Stimulated activated naive B cell treated with anti-CD40 and anti-IgM and Interleukin-4, amounts not matched to agents 10 μg/mL and 1 μg/mL and 100 μg/mL, for 72 hours (primary cell): ENCODE results near the gene GGNBP2.
A peak's percentile ranks its signal among the peaks of the same experiment; 100 is the strongest.
"Not testable (repeated sequence)": the region's sequence is repeated elsewhere in the genome, so short reads cannot be mapped to it uniquely, and the experiment has no call there.

Source experiments
- ATAC-seq, 2 donors: fragments of 150-1000 bp; cut with Tn5 transposase; replicated peaks; 2 replicates each; pipeline ENCODE4 v1.10.0; 2021; ENCODE audit warnings: moderate library complexity in 1 of 2
- DNase-seq: peaks from one replicate; pipeline ENCODE4 v3.0.0; 2021
- H3K27ac Mint-ChIP-seq: one replicate; pipeline ENCODE4 v1.8.0; 2022; ENCODE audit warnings: mild to moderate bottlenecking, mixed read lengths
- H3K27me3 Mint-ChIP-seq, 2 donors: one replicate each; pipeline ENCODE4 v1.8.0; 2022; ENCODE audit warnings: mixed read lengths in 2 of 2
- H3K36me3 Mint-ChIP-seq, 2 donors: one replicate each; pipeline ENCODE4 v1.8.0; 2022; ENCODE audit warnings: mixed read lengths in 2 of 2, mild to moderate bottlenecking in 1 of 2
- H3K4me1 Mint-ChIP-seq, 2 donors: one replicate each; pipeline ENCODE4 v1.8.0; 2022; ENCODE audit warnings: mixed read lengths in 2 of 2, mild to moderate bottlenecking in 1 of 2
- H3K4me3 Mint-ChIP-seq, 2 donors: one replicate each; pipeline ENCODE4 v1.8.0; 2022; ENCODE audit warnings: mild to moderate bottlenecking in 2 of 2, mixed read lengths in 2 of 2, moderate library complexity in 1 of 2
- H3K9me3 Mint-ChIP-seq, 2 donors: one replicate each; pipeline ENCODE4 v1.8.0; 2022; ENCODE audit warnings: mixed read lengths in 2 of 2, mild to moderate bottlenecking in 1 of 2

The GGNBP2 gene

DNA sequence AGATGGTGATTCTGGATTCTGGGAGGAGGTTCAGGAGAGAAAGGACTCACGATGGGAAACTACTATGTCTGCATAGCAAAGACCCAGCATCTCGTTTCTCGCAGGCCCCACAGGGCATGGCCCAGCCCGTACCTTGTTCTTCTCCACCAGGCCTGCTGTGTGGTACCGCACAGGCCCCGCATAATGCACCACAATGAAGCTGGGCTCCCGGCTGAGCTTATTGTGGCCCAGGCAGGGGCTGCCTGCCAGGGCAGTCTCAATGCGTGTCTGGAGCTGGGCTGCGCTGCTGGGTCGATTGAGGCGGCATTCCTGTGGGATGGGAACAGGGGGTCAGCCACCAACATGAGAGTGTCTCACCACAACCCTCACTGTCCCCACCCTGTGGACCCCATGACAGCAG lies 37.9 kb upstream of the GGNBP2 start:
- DNase-seq (no peak), ATAC-seq (no peak)
- Mint-ChIP-seq H3K27ac (no peak overlapping the region), H3K4me3 (no peak overlapping the region), H3K36me3 (peaks cover 66 to 89% of the 10 kb centered on the region in 2 donors), H3K9me3 (no peaks in the 10 kb centered on the region), H3K4me1 (peaks cover 0 to 2% of the 10 kb centered on the region in 2 donors), H3K27me3 (no peaks in the 10 kb centered on the region)

DNA sequence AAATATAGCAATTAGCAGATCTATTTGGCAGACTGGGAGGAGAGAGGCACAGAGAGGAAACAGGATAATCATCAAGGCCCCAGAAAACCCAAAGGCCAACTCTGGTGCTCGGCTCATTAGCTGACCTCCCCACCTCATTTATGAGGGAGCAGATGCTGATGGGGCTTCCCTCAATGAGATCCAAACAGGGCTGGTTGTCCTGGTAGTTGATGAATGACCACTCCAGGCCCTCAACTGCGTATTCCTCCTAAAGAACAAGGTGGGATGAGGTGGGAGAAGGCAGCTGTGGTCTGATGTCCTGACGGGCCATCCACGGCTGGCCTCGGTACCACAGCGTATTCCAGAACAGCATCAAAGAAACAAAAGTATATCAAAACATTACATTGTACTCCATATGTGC lies 37.5 kb upstream of the GGNBP2 start:
- peaks cover 66 to 91% of the 10 kb centered on the region in 2 donors for H3K36me3 Mint-ChIP-seq

DNA sequence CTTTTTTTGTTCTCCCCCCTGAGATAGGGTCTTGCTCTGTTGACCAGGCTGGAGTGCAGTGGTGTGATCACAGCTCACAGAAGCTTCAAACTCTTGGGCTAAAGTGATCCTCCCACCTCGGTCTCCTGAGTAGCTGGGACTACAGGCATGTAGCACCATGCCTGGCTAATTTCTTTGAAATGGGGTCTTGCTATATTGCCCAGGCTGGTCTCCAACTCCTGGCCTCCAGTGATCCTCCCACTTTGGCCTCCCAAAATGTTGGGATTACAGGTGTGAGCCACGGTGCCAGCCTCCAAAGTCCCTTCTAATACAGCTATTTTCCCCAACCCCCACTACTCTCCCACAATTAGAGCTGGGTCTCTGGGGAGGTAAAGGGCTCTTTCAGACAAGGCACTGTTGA lies 36.3 kb upstream of the GGNBP2 start:
- not testable (repeated sequence) for H3K27me3 Mint-ChIP-seq, H3K9me3 Mint-ChIP-seq, H3K27ac Mint-ChIP-seq, ATAC-seq, DNase-seq, H3K4me1 Mint-ChIP-seq, H3K4me3 Mint-ChIP-seq
- peaks cover 68 to 93% of the 10 kb centered on the region in 2 donors for H3K36me3 Mint-ChIP-seq

More for the DNA sequence above, 37.5 kb upstream of the GGNBP2 start:
- H3K27ac Mint-ChIP-seq = no peak overlapping the region
- H3K27me3 Mint-ChIP-seq = no peaks in the 10 kb centered on the region
- peaks cover 0 to 2% of the 10 kb centered on the region in 2 donors for H3K4me1 Mint-ChIP-seq
- DNase-seq (no peak), ATAC-seq (no peak)
- no peak overlapping the region for H3K4me3 Mint-ChIP-seq
- no peaks in the 10 kb centered on the region for H3K9me3 Mint-ChIP-seq

DNA sequence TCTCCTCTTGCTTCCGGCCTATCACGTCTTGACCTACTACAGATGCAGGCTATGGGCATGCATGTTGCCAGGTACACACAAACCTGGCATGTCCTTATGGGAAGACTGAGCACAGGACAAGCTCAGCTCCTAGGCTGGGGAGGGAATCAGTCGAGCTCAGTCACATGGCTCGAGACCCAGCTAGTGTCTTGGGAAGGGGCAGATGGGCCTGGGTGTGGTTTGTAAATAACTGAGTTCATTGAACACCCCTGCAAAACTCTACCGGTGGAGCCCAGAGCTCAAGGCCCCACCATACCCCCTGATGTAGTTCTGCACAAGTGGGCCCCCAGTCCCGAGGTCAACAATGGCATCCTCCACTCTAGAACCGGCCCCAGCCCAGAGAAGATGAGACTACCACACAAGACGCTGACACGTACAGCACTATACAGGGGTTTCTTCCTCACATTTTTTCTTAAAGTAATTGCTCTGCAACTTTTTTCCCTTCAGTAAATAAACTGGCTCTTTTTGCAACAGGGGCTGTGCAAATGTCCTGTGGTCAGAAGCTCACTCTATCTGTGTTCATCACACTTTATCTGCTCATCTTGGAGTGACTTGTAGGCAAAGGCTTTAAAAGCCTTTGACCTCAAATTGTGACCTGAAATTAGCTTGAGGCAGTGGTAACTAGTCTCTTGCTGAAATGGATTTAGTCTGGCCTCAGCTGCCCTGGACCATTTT lies 35.3 kb upstream of the GGNBP2 start:
- Mint-ChIP-seq H3K4me3 (no peak overlapping the region), H3K9me3 (no peaks in the 10 kb centered on the region), H3K36me3 (peaks cover 62 to 92% of the 10 kb centered on the region in 2 donors), H3K4me1 (peaks cover 0 to 2% of the 10 kb centered on the region in 2 donors), H3K27ac (no peak overlapping the region), H3K27me3 (no peaks in the 10 kb centered on the region)
- DNase-seq (no peak), ATAC-seq (no peak)

- peaks cover 0 to 3% of the 10 kb centered on the region in 2 donors for H3K4me1 Mint-ChIP-seq
- H3K4me3 Mint-ChIP-seq = no peak overlapping the region
- no peaks in the 10 kb centered on the region for H3K27me3 Mint-ChIP-seq
- H3K9me3 Mint-ChIP-seq = no peaks in the 10 kb centered on the region
- peaks cover 66 to 96% of the 10 kb centered on the region in 2 donors for H3K36me3 Mint-ChIP-seq
- no peak for DNase-seq
- no peak overlapping the region for H3K27ac Mint-ChIP-seq
- ATAC-seq = no peak
Measured at GRCh38 chr17:36510636-36511035, 34.1 kb upstream of the GGNBP2 start.

DNA sequence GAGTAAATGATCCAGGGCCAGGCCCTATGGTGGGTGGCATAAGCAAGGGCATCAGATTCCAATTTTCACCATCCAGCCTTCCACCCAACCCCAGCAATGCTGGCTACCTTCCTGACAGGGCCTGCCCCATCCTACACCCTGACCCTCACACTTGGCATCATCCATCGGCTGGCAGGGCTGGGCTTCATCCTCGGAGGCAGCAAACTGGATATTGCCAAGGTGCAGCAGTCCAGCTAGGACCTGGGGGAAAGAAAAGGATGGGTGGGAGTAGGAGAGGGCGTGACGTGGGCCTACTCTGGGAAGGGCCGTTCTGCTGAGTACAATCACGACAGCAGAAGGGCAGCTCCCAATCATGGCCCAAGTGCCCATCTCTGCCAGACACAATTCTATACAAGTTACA lies 33.5 kb upstream of the GGNBP2 start:
- ATAC-seq = no peak
- H3K27ac Mint-ChIP-seq = no peak overlapping the region
- peaks cover 0 to 3% of the 10 kb centered on the region in 2 donors for H3K4me1 Mint-ChIP-seq
- H3K9me3 Mint-ChIP-seq = no peaks in the 10 kb centered on the region
- H3K4me3 Mint-ChIP-seq = no peak overlapping the region
- H3K27me3 Mint-ChIP-seq = no peaks in the 10 kb centered on the region
- DNase-seq = no peak
- H3K36me3 Mint-ChIP-seq = peaks cover 66 to 95% of the 10 kb centered on the region in 2 donors

- ATAC-seq (no peak), DNase-seq (no peak)
- Mint-ChIP-seq H3K9me3 (no peaks in the 10 kb centered on the region), H3K27ac (peak overlapping the region; percentile 42), H3K4me1 (peaks cover 0 to 3% of the 10 kb centered on the region in 2 donors), H3K36me3 (peaks cover 54 to 91% of the 10 kb centered on the region in 2 donors), H3K4me3 (no peak overlapping the region), H3K27me3 (no peaks in the 10 kb centered on the region)
Measured at GRCh38 chr17:36512641-36513040, 32.1 kb upstream of the GGNBP2 start.

GRCh38 chr17:36514856-36515255 lies 29.9 kb upstream of the GGNBP2 start:
- Mint-ChIP-seq H3K27me3 (no peaks in the 10 kb centered on the region), H3K9me3 (no peaks in the 10 kb centered on the region), H3K4me3 (no peak overlapping the region), H3K4me1 (peaks cover 6 to 14% of the 10 kb centered on the region in 2 donors), H3K27ac (no peak overlapping the region), H3K36me3 (peaks cover 49 to 82% of the 10 kb centered on the region in 2 donors)
- no peak for DNase-seq
- ATAC-seq = no peak

GRCh38 chr17:36515837-36516236 lies 28.9 kb upstream of the GGNBP2 start:
- no peaks in the 10 kb centered on the region for H3K9me3 Mint-ChIP-seq
- peaks cover 7 to 16% of the 10 kb centered on the region in 2 donors for H3K4me1 Mint-ChIP-seq
- peaks cover 50 to 82% of the 10 kb centered on the region in 2 donors for H3K36me3 Mint-ChIP-seq
- no peak for ATAC-seq
- no peak overlapping the region for H3K27ac Mint-ChIP-seq
- DNase-seq = no peak
- no peaks in the 10 kb centered on the region for H3K27me3 Mint-ChIP-seq
- no peak overlapping the region for H3K4me3 Mint-ChIP-seq

DNA sequence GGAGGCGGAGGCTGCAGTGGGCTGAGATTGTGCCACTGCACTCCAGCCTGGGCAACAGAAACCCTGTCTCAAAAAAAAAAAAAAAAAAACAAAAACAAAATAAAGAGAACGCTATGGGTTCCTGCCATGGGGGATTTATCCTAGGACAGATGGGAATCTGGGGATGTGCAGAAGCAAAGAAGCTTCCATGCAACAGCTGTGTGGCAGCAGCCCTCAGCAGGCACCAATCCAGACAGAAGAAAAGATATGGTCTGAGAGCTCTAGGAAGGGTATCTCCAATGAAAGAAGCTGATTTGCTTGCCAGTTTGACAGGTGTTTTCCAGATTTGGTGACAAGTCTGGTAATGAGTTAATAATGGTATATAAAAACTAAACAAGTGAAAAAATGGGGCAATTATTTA lies 21.6 kb upstream of the GGNBP2 start:
- H3K4me1 Mint-ChIP-seq = peaks cover 17 to 21% of the 10 kb centered on the region in 2 donors
- ATAC-seq (no peak), DNase-seq (no peak)
- no peaks in the 10 kb centered on the region for H3K27me3 Mint-ChIP-seq
- no peak overlapping the region for H3K27ac Mint-ChIP-seq
- H3K36me3 Mint-ChIP-seq = peaks cover 48 to 68% of the 10 kb centered on the region in 2 donors
- no peaks in the 10 kb centered on the region for H3K9me3 Mint-ChIP-seq
- H3K4me3 Mint-ChIP-seq = no peak overlapping the region

- Mint-ChIP-seq H3K4me3 (no peak overlapping the region), H3K36me3 (peaks cover 47 to 67% of the 10 kb centered on the region in 2 donors), H3K27ac (no peak overlapping the region), H3K4me1 (peaks cover 16 to 17% of the 10 kb centered on the region in 2 donors), H3K27me3 (no peaks in the 10 kb centered on the region), H3K9me3 (no peaks in the 10 kb centered on the region)
- DNase-seq (no peak), ATAC-seq (peak in 1 of 2 donors; percentile 36)
Measured at GRCh38 chr17:36524428-36524876, 20.3 kb upstream of the GGNBP2 start.

DNA sequence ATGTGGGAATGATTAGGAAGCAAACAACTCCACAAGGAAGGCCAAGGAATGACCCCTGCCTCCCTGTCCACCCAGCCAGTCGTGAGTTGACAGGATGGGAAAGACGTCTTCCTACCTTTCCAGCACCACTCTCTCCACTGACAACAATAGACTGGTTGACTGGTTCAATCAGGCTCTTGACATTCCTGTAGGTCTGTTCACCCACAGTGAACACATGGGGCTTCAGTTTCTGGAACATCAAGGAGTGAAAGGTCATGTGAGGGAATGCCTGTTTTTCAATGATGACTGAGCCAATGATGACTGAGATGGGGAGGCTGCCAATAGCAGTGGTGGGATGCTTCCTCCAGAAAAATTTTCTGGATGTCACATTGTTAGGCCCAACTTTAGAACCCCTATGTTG lies 19.6 kb upstream of the GGNBP2 start:
- peaks cover 44 to 63% of the 10 kb centered on the region in 2 donors for H3K36me3 Mint-ChIP-seq
- H3K27ac Mint-ChIP-seq = no peak overlapping the region
- no peak for ATAC-seq
- H3K9me3 Mint-ChIP-seq = no peaks in the 10 kb centered on the region
- H3K4me1 Mint-ChIP-seq = peaks cover 11 to 14% of the 10 kb centered on the region in 2 donors
- H3K27me3 Mint-ChIP-seq = no peaks in the 10 kb centered on the region
- no peak for DNase-seq
- no peak overlapping the region for H3K4me3 Mint-ChIP-seq

DNA sequence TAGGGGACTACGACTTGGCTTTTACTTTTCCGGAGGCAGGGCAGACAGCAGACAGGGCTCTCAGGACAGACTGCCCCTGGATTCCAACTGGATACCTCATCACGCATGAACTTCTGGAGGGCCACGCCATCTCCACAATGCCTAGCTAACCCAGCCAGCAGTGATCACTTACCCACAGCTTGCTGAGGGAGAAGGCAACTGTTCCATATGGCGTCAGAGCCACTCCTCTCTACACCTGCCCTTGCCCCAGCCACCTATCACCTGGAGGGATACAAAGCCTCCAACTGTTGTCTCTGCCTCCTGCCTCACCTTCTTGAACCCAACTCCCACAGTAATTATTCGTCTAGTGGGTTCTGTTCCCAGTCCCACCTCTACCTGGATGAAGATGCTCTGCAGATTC lies 18.8 kb upstream of the GGNBP2 start:
- Mint-ChIP-seq H3K27me3 (no peaks in the 10 kb centered on the region), H3K36me3 (peaks cover 38 to 56% of the 10 kb centered on the region in 2 donors), H3K4me3 (no peak overlapping the region), H3K9me3 (no peaks in the 10 kb centered on the region), H3K27ac (no peak overlapping the region), H3K4me1 (peaks cover 11 to 14% of the 10 kb centered on the region in 2 donors)
- DNase-seq (no peak), ATAC-seq (no peak)

DNA sequence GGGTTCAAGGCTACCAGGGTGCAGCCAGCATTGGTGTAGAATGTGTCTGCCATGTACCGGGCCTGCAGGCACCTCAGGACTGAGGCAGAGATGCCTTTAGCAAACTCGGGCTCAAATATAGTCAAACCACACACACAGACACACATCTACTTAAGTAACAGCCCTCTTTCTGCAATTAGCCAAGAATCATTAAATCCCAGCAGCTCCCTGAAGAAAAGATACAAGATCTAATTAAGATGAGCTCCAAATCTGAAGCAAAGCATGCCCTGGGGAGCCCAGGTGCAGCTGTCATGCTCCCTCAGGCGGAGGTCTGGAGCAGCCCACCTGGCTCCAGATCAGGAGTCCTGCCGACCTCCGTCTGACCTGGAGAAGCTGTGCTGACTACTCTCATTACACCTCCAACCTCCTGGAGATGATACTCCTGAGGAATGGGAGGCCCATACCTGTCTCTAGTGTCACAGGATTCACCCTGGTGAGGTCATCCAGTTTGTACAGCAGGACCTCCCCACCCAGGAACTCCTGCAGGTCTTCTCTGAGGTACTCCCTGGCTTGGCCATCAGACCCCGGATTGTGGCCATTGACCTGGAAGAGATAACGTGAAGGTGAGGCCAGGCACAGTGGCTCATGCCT lies 17.0 kb upstream of the GGNBP2 start:
- ATAC-seq (no peak), DNase-seq (no peak)
- H3K4me3 Mint-ChIP-seq = no peak overlapping the region
- H3K36me3 Mint-ChIP-seq = peaks cover 46 to 59% of the 10 kb centered on the region in 2 donors
- no peaks in the 10 kb centered on the region for H3K9me3 Mint-ChIP-seq
- peaks cover 20% of the 10 kb centered on the region in 2 donors for H3K4me1 Mint-ChIP-seq
- no peaks in the 10 kb centered on the region for H3K27me3 Mint-ChIP-seq
- no peak overlapping the region for H3K27ac Mint-ChIP-seq

DNA sequence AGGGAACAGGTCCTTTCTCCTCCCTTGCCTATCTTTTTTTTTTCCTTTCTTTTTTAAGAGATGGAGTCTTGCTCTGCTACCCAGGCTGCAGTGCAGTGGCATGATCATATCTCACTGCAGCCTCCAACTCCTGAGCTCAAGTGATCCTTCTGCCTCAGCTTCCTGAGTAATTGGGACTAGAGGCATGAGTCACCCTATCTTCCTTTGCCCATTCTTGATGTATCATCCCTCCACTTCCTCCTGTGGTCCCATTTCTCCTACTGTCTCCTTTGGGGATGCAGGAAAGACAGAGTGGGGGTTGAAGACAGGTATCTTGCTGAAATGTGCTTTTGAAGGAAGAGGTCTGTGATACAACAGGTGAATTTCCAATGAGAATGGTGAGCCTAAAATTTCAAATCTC lies 15.6 kb upstream of the GGNBP2 start:
- Mint-ChIP-seq H3K36me3 (peaks cover 48 to 62% of the 10 kb centered on the region in 2 donors), H3K4me1 (peaks cover 26 to 34% of the 10 kb centered on the region in 2 donors)
- no peak for DNase-seq

More for the DNA sequence above, 15.6 kb upstream of the GGNBP2 start:
- Mint-ChIP-seq H3K9me3 (no peaks in the 10 kb centered on the region), H3K27me3 (no peaks in the 10 kb centered on the region), H3K4me3 (no peak overlapping the region), H3K27ac (no peak overlapping the region)
- ATAC-seq = no peak
